ENCODE results near the gene CHRM1. TPM values are rescaled to one million over a fixed set of nuclear protein-coding genes. Genes with fewer than 3 reads are reported as not detected.

CHRM1 gene
- total RNA-seq, 4 donors from 2014 or later, result 0.32 to 0.41 TPM; not detected in 2

- peaks cover 5 to 35% (median 29%) of the 10 kb centered on the region in 4 donors for H3K4me1 ChIP-seq
- in situ Hi-C loops (cut with MboI; ENCODE audit: low pct_ligation_motif_present in 1 of 4, low pct_unique_long_range_greater_than_20kb in 1 of 4, low sequenced_read_pairs in 3 of 4), result loop anchor here in 3 of 4 donors (25.0 kb wide), 1 partner anchor 291 kb away; no protein-coding TSS in a partner anchor
- no peak overlapping the region for H3K27ac ChIP-seq
- TF ChIP-seq POLR2A (IDR thresholded peaks at IDR 0.05), result no peak
- TF ChIP-seq POLR2AphosphoS5 (IDR thresholded peaks at IDR 0.05), result no peak
- no peak for TF ChIP-seq CTCF (IDR thresholded peaks at IDR 0.05)
- no peak for TF ChIP-seq EP300 (IDR thresholded peaks at IDR 0.05; ENCODE audit: low read depth)
- peak overlapping the region in 2 of 4 donors; percentile 24 to 37 for H3K4me3 ChIP-seq
- 29% methylated on average over 17 of the region's 19 CpGs; no CpG with 5 or more reads in 1 of the 2 donors for WGBS, 2 donors (ENCODE audit: low coverage in 1 of 2)
- no peaks in the 10 kb centered on the region for H3K36me3 ChIP-seq
- peak; percentile 35 for DNase-seq
- no peaks in the 10 kb centered on the region for H3K9me3 ChIP-seq
- intact Hi-C loops (cut with DNase I; ENCODE audit: low total_unique reads), result no loop called here
- H3K27me3 ChIP-seq, result peaks cover 53% of the 10 kb centered on the region
These were observed 518 bp upstream of the CHRM1 start for GRCh38 chr11:62921573-62922188.

- WGBS, 2 donors (ENCODE audit: low coverage in 1 of 2), result 75% methylated on average over 11 of the region's 11 CpGs; no CpG with 5 or more reads in 1 of the 2 donors
- no peak for DNase-seq
- TF ChIP-seq EP300 (IDR thresholded peaks at IDR 0.05; ENCODE audit: low read depth) (no peak), POLR2AphosphoS5 (IDR thresholded peaks at IDR 0.05) (no peak), CTCF (IDR thresholded peaks at IDR 0.05) (no peak), POLR2A (IDR thresholded peaks at IDR 0.05) (no peak)
- H3K27me3 ChIP-seq, result peaks cover 37% of the 10 kb centered on the region
- no peak overlapping the region for H3K27ac ChIP-seq
- H3K4me1 ChIP-seq, result peaks cover 5 to 22% (median 17%) of the 10 kb centered on the region in 4 donors
- H3K36me3 ChIP-seq, result no peaks in the 10 kb centered on the region
- intact Hi-C loops (cut with DNase I; ENCODE audit: low total_unique reads) (no loop called here), in situ Hi-C loops (cut with MboI; ENCODE audit: low pct_ligation_motif_present in 1 of 4, low pct_unique_long_range_greater_than_20kb in 1 of 4, low sequenced_read_pairs in 3 of 4) (loop anchor here in 3 of 4 donors (10.0 to 25.0 kb wide), 2 partner anchors 85 to 292 kb away; no protein-coding TSS in a partner anchor)
- H3K9me3 ChIP-seq, result no peaks in the 10 kb centered on the region
- no peak overlapping the region for H3K4me3 ChIP-seq
These were observed 1.1 kb downstream of the CHRM1 start for GRCh38 chr11:62919898-62920640.

- no peak for DNase-seq
- TF ChIP-seq POLR2A (IDR thresholded peaks at IDR 0.05) (no peak), CTCF (IDR thresholded peaks at IDR 0.05) (no peak), POLR2AphosphoS5 (IDR thresholded peaks at IDR 0.05) (no peak), EP300 (IDR thresholded peaks at IDR 0.05; ENCODE audit: low read depth) (no peak)
- no peak overlapping the region for H3K27ac ChIP-seq
- no peak overlapping the region for H3K4me3 ChIP-seq
- H3K9me3 ChIP-seq, result no peaks in the 10 kb centered on the region
- in situ Hi-C loops (cut with MboI; ENCODE audit: low pct_ligation_motif_present in 1 of 4, low pct_unique_long_range_greater_than_20kb in 1 of 4, low sequenced_read_pairs in 3 of 4) (loop anchor here in 3 of 4 donors (10.0 to 25.0 kb wide), 2 partner anchors 85 to 293 kb away; no protein-coding TSS in a partner anchor), intact Hi-C loops (cut with DNase I; ENCODE audit: low total_unique reads) (no loop called here)
- H3K27me3 ChIP-seq, result peaks cover 31% of the 10 kb centered on the region
- H3K4me1 ChIP-seq, result peaks cover 5 to 22% (median 17%) of the 10 kb centered on the region in 4 donors
- H3K36me3 ChIP-seq, result no peaks in the 10 kb centered on the region
- WGBS, 2 donors (ENCODE audit: low coverage in 1 of 2), result 89 to 96% methylated on average over 7 to 10 of the region's 10 CpGs
These were observed 1.7 kb downstream of the CHRM1 start for GRCh38 chr11:62919476-62919875.

- in situ Hi-C loops (cut with MboI; ENCODE audit: low pct_ligation_motif_present in 1 of 4, low pct_unique_long_range_greater_than_20kb in 1 of 4, low sequenced_read_pairs in 3 of 4), result loop anchor here in 3 of 4 donors (10.0 to 25.0 kb wide), 2 partner anchors 86 to 294 kb away; no protein-coding TSS in a partner anchor
- WGBS, 2 donors (ENCODE audit: low coverage in 1 of 2), result 40 to 58% methylated on average over 1 to 5 of the region's 5 CpGs
- Histone ChIP-seq H3K27me3 (peaks cover 21% of the 10 kb centered on the region), H3K4me1 (peaks cover 3 to 17% (median 10%) of the 10 kb centered on the region in 4 donors), H3K36me3 (no peaks in the 10 kb centered on the region), H3K4me3 (no peak overlapping the region), H3K9me3 (no peaks in the 10 kb centered on the region), H3K27ac (no peak overlapping the region)
- no peak for TF ChIP-seq EP300 (IDR thresholded peaks at IDR 0.05; ENCODE audit: low read depth)
- no peak for TF ChIP-seq POLR2AphosphoS5 (IDR thresholded peaks at IDR 0.05)
- intact Hi-C loops (cut with DNase I; ENCODE audit: low total_unique reads), result no loop called here
- no peak for DNase-seq
These were observed 2.6 kb downstream of the CHRM1 start for GRCh38 chr11:62918531-62918930.
